Activated CD4-positive, alpha-beta T cell treated with anti-CD3 and anti-CD28 coated beads, Interleukin-2, amount 10 ng/mL, durations not matched to agents 7 days and 5 days (primary cell): ENCODE results near the gene CLASP1. TPM values are rescaled to one million over a fixed set of nuclear protein-coding genes. Genes with fewer than 3 reads are reported as not detected.
"Not testable (repeated sequence)": the region's sequence is repeated elsewhere in the genome, so short reads cannot be mapped to it uniquely, and the experiment has no call there.

ENCODE experiments used
- CTCF ChIA-PET: fragments of 350-600 bp; sonication (Branson Sonifier 250); formaldehyde crosslinking; loops from one replicate; lab custom pipeline; 2021; ENCODE audit warnings: antibody characterized with exemption; lab: Charles Lee
- POLR2A ChIA-PET: fragments of 350-600 bp; sonication (Branson Sonifier 250); formaldehyde crosslinking; loops from one replicate; lab custom pipeline; 2021; ENCODE audit warnings: antibody characterized with exemption; lab: Charles Lee
- DNase-seq: peaks from one replicate; pipeline ENCODE4 v3.0.0-alpha.2; 2020
- H3K27ac Mint-ChIP-seq: one replicate; pipeline ENCODE4 v1.8.0; 2021; ENCODE audit warnings: mild to moderate bottlenecking, moderate library complexity, mixed read lengths
- H3K27me3 Mint-ChIP-seq: one replicate; pipeline ENCODE4 v1.8.0; 2021; ENCODE audit warnings: mixed read lengths
- H3K36me3 Mint-ChIP-seq: one replicate; pipeline ENCODE4 v1.8.0; 2021; ENCODE audit warnings: low read depth, mixed read lengths
- H3K4me1 Mint-ChIP-seq: one replicate; pipeline ENCODE4 v1.8.0; 2021; ENCODE audit warnings: mixed read lengths
- H3K4me3 Mint-ChIP-seq: one replicate; pipeline ENCODE4 v1.8.0; 2021; ENCODE audit warnings: mild to moderate bottlenecking, moderate library complexity, mixed read lengths
- H3K9me3 Mint-ChIP-seq: one replicate; pipeline ENCODE4 v1.8.0; 2021; ENCODE audit warnings: mixed read lengths
- total RNA-seq, 2 experiments: library from RNA; stranded (reverse); gene quantifications; one replicate each; pipeline ENCODE4 v1.2.3, GENCODE V29; 2021

Gene CLASP1
- total RNA-seq, 2 experiments from 2014 or later = 52.7 to 54.9 TPM

DNA sequence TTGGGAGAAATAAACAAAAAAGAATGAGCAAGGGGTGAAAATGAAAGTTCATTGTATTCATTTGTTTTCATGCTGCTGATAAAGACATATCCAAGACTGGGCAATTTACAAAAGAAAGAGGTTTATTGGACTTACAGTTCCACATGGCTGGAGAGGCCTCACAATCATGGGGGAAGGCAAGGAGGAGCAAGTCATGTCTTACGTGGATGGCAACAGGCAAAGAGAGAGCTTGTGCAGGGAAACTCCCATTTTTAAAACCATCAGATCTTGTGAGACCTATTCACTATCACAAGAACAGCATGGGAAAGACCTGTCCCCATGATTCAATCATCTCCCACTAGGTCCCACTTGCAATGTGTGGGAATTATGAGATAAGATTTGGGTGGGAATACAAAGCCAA, 85.5 kb downstream of the CLASP1 start:
- CTCF ChIA-PET = interaction anchor here (0.6 kb wide), 1 partner anchor 187 kb away, joined by 3 read pairs; no protein-coding TSS in a partner anchor
- H3K27me3 Mint-ChIP-seq, H3K9me3 Mint-ChIP-seq, H3K27ac Mint-ChIP-seq, POLR2A ChIA-PET, DNase-seq, H3K4me3 Mint-ChIP-seq, H3K36me3 Mint-ChIP-seq: not testable (repeated sequence)
- peaks cover 17% of the 10 kb centered on the region for H3K4me1 Mint-ChIP-seq

DNA sequence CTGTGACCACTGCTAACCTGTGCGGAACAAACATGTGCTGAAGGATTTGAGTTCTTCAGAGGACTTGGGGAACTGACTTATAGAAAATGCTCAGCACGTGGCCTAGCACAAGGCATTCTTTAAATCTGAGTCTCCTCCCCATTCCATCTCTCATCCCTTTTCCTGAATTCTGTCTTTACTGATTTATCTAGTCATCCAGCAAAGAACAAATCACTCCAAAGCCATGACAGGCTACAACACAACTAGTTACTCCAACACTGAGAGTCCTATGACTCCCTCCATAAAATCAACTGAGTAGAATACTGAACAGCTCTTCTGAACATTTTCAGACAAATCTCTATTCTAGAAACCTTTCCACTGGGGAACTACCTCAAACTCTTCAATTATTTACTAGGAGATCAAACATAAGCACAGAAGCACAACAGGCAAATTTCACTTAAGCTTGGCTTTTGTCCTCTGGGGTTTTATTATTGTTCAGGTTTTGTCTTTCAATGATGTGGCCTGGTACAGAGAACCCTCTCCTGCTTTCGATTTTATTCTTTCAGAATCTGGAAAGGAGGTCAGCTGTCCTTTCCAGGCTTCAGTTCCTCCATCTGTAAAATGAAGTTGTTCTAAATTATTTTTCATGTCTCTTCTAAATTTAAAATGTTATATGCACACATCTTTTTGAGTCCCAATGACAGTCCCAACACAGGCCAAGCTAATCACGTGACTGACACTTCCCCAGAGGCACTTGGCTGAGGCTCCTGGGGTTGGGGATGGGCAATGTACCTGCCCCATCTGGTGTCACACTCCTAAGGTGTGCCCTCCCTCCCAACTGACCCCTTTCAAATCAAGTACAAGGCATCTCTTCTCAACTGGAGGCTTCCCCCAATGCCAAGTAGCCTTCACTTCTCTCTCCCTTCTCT, 86.7 kb downstream of the CLASP1 start:
- no peak for DNase-seq
- peaks cover 17% of the 10 kb centered on the region for H3K4me1 Mint-ChIP-seq
- peaks cover 5% of the 10 kb centered on the region for H3K9me3 Mint-ChIP-seq

DNA sequence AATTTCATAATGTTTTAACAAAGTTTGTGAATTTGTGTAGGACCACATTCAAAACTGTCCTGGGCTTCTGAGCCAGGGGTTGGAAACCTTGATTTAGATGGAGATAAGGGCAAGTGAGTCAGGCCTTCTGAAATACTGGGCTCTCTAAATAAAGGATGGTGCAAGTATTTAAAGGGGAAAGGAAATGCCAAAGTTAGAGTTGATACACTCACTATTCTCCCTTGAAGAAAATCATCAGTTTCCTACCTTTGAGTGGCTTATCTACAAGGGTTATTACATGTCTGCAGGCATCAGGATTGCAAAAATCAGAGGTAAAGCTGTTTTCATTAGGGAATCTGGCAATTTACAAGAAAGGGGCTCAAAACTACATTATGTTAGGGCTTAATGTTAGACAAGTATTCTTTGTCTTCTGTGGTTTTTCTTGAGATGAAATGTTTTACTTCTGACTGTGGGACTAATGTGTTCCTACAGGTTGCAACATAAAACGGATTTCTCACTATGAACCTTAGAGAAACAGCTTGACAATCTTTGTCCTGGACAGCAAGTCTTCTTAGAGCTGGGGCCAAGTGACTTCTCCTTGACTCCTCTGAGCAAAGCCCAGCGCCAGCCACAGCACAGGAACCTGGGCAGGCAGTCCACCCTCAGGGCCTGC, 87.5 kb downstream of the CLASP1 start:
- Mint-ChIP-seq H3K36me3 (peaks cover 9% of the 10 kb centered on the region), H3K4me3 (no peak overlapping the region), H3K27ac (no peak overlapping the region), H3K27me3 (no peaks in the 10 kb centered on the region), H3K4me1 (peaks cover 17% of the 10 kb centered on the region), H3K9me3 (peaks cover 5% of the 10 kb centered on the region)
- CTCF ChIA-PET = interaction anchor here (0.8 kb wide), 1 partner anchor 88 kb away, joined by 3 read pairs; no protein-coding TSS in a partner anchor
- DNase-seq = no peak
- POLR2A ChIA-PET = no interaction called here

More for the DNA sequence above, 86.7 kb downstream of the CLASP1 start:
- ChIA-PET POLR2A (no interaction called here), CTCF (no interaction called here)
- Mint-ChIP-seq H3K27me3 (no peaks in the 10 kb centered on the region), H3K36me3 (peaks cover 9% of the 10 kb centered on the region), H3K4me3 (no peak overlapping the region), H3K27ac (no peak overlapping the region)

DNA sequence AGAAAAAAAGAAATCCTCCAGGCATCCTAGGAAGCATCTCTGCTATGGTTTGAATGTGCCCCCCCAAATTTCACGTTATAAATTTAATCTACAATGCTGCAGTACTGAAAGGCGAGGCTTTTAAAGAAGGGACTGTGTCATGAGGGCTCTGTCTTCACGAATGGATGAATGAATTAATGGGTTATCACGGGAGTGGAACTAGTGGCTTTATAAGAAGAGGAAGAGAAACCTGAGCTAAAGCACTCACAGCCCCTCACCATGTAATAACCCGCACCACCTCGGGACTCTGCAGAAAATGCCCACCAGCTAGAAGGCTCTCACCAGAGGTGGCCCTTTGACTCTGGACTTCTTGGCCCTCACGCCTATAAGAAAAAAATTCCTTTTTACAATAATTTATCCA, 90.9 kb downstream of the CLASP1 start:
- Mint-ChIP-seq H3K36me3 (peaks cover 2% of the 10 kb centered on the region), H3K9me3 (no peaks in the 10 kb centered on the region), H3K4me3 (no peak overlapping the region), H3K4me1 (peaks cover 13% of the 10 kb centered on the region), H3K27ac (no peak overlapping the region), H3K27me3 (no peaks in the 10 kb centered on the region)
- no peak for DNase-seq
- POLR2A ChIA-PET = interaction anchor here (0.6 kb wide), 1 partner anchor 1327 kb away, joined by 3 read pairs; no protein-coding TSS in a partner anchor
- CTCF ChIA-PET = interaction anchor here (0.7 to 1.3 kb wide), 2 partner anchors 39 to 413 kb away, joined by 3 to 4 read pairs; no protein-coding TSS in a partner anchor

- Mint-ChIP-seq H3K27ac (no peak overlapping the region), H3K36me3 (peaks cover 15% of the 10 kb centered on the region), H3K27me3 (no peaks in the 10 kb centered on the region), H3K9me3 (peaks cover 13% of the 10 kb centered on the region), H3K4me1 (peaks cover 16% of the 10 kb centered on the region), H3K4me3 (no peak overlapping the region)
- ChIA-PET POLR2A (no interaction called here), CTCF (no interaction called here)
- no peak for DNase-seq
These were observed 94.3 kb downstream of the CLASP1 start for GRCh38 chr2:121555008-121555407.

GRCh38 chr2:121552477-121553180, 96.6 kb downstream of the CLASP1 start:
- H3K27me3 Mint-ChIP-seq, DNase-seq, CTCF ChIA-PET, H3K4me3 Mint-ChIP-seq, POLR2A ChIA-PET, H3K27ac Mint-ChIP-seq: not testable (repeated sequence)
- Mint-ChIP-seq H3K36me3 (peaks cover 28% of the 10 kb centered on the region), H3K4me1 (peaks cover 19% of the 10 kb centered on the region), H3K9me3 (peaks cover 27% of the 10 kb centered on the region)

DNA sequence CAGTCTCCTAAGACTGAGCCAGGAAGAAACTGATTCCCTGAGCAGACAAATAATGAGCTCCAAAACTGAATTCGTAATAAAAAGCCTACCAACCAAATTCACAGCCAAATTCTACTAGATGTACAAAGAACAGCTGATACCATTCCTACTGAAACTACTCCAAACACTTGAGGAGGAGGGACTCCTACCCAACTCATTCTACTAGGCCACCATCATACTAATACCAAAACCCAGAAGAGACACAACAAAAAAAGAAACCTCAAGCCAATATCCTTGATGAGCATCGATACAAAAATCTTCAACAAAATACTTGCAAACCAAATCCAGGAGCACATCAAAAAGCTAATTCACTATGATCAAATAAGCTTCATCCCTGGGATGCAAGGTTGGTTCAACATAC, 98.6 kb downstream of the CLASP1 start:
- ChIA-PET POLR2A (no interaction called here), CTCF (interaction anchor here (0.7 to 2.0 kb wide), 2 partner anchors 9 to 20 kb away, joined by 3 to 6 read pairs; partner anchors contain the start of gene RNU4ATAC)
- Mint-ChIP-seq H3K4me3 (no peak overlapping the region), H3K27ac (no peak overlapping the region), H3K4me1 (peaks cover 22% of the 10 kb centered on the region), H3K36me3 (peaks cover 26% of the 10 kb centered on the region), H3K27me3 (no peaks in the 10 kb centered on the region), H3K9me3 (peaks cover 30% of the 10 kb centered on the region)
- no peak for DNase-seq

- Mint-ChIP-seq H3K9me3 (peaks cover 27% of the 10 kb centered on the region), H3K36me3 (peaks cover 24% of the 10 kb centered on the region), H3K4me3 (no peak overlapping the region), H3K27ac (no peak overlapping the region), H3K27me3 (no peaks in the 10 kb centered on the region), H3K4me1 (peaks cover 24% of the 10 kb centered on the region)
- no peak for DNase-seq
- ChIA-PET CTCF (interaction anchor here (1.3 to 2.1 kb wide), 2 partner anchors 15 to 39 kb away, joined by 5 to 7 read pairs; no protein-coding TSS in a partner anchor), POLR2A (no interaction called here)
These were observed 101.6 kb downstream of the CLASP1 start for GRCh38 chr2:121547646-121548045.

DNA sequence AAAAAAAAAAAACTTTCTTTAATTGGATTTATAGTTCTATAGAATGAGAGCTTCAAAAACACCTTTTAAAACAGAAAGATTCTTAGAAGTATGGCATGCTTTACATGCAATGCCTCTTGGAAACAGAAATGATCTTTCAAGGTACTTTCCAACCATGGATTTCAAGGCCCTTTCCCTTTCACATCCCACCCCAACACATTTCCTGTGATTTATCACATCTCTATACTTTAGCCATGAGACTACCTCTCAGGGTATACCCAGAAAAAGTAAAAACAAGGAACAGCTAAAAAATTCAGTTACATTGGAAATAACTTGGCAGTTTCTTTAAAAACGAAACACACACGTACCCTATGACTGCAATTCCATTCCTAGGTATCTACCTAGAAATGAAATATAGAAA, 103.3 kb downstream of the CLASP1 start:
- H3K36me3 Mint-ChIP-seq = peaks cover 21% of the 10 kb centered on the region
- peaks cover 20% of the 10 kb centered on the region for H3K4me1 Mint-ChIP-seq
- no peaks in the 10 kb centered on the region for H3K27me3 Mint-ChIP-seq
- ChIA-PET POLR2A (interaction anchor here (1.3 kb wide), 1 partner anchor 15 kb away, joined by 11 read pairs; the partner anchor contains the start of gene RNU4ATAC), CTCF (interaction anchor here (1.0 to 2.1 kb wide), 2 partner anchors 14 to 257 kb away, joined by 3 to 7 read pairs; no protein-coding TSS in a partner anchor)
- no peak for DNase-seq
- H3K4me3 Mint-ChIP-seq = no peak overlapping the region
- peaks cover 25% of the 10 kb centered on the region for H3K9me3 Mint-ChIP-seq
- no peak overlapping the region for H3K27ac Mint-ChIP-seq

- Mint-ChIP-seq H3K27me3 (no peaks in the 10 kb centered on the region), H3K4me3 (no peak overlapping the region), H3K4me1 (peaks cover 15% of the 10 kb centered on the region), H3K27ac (no peak overlapping the region), H3K36me3 (peaks cover 16% of the 10 kb centered on the region), H3K9me3 (peaks cover 19% of the 10 kb centered on the region)
- CTCF ChIA-PET = interaction anchor here (1.0 to 1.7 kb wide), 2 partner anchors 14 to 258 kb away, joined by 3 to 5 read pairs; no protein-coding TSS in a partner anchor
- POLR2A ChIA-PET = interaction anchor here (1.3 kb wide), 1 partner anchor 15 kb away, joined by 11 read pairs; the partner anchor contains the start of gene RNU4ATAC
- no peak for DNase-seq
These were observed 104.0 kb downstream of the CLASP1 start for GRCh38 chr2:121545257-121545656.

DNA sequence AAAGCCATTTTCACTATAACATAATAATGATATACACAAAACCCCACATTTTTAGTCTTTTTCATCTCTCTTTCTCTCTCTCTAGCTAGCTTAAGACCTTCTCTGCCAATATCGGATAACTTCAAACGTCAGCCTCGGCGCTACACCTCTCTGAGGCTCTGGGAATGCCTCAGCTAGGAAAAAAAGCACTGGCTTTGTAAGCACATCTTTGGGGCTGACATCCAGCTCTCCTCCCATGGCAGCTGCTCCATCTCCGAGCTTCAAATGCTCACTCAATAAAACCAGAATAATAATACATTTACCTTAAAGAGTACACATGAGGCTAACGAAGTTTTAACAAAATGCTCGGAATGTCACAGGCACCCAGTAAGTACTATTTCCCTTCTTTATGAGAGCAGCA, 107.8 kb downstream of the CLASP1 start:
- Mint-ChIP-seq H3K4me1 (peaks cover 28% of the 10 kb centered on the region), H3K9me3 (no peaks in the 10 kb centered on the region), H3K27ac (no peak overlapping the region), H3K4me3 (no peak overlapping the region), H3K27me3 (no peaks in the 10 kb centered on the region), H3K36me3 (peaks cover 2% of the 10 kb centered on the region)
- CTCF ChIA-PET = interaction anchor here (1.5 kb wide), 1 partner anchor 9 kb away, joined by 6 read pairs; no protein-coding TSS in a partner anchor
- POLR2A ChIA-PET = no interaction called here
- DNase-seq = no peak
